Type B pancreatic cell (in vitro differentiated cells): ENCODE results near the gene ITGB2. TPM values are rescaled to one million over a fixed set of nuclear protein-coding genes. Genes with fewer than 3 reads are reported as not detected.
A peak's percentile ranks its signal among the peaks of the same experiment; 100 is the strongest.

ENCODE experiments used
- DNase-seq: peaks from one replicate; pipeline ENCODE4 v3.0.0; 2021; ENCODE audit warnings: mixed read lengths; ENCODE audit not compliant: unreplicated experiment; ENCODE audit errors: extremely low spot score
- H3K27ac Mint-ChIP-seq: 2 replicates; pipeline ENCODE4 v1.8.0; 2021; ENCODE audit warnings: mild to moderate bottlenecking, mixed read lengths
- H3K27me3 Mint-ChIP-seq: 2 replicates; pipeline ENCODE4 v1.8.0; 2021; ENCODE audit warnings: mixed read lengths
- H3K36me3 Mint-ChIP-seq: 2 replicates; pipeline ENCODE4 v1.8.0; 2021; ENCODE audit warnings: mixed read lengths
- H3K4me1 Mint-ChIP-seq: one replicate; pipeline ENCODE4 v1.8.0; 2021; ENCODE audit warnings: mixed read lengths; ENCODE audit not compliant: unreplicated experiment
- H3K4me3 Mint-ChIP-seq: 2 replicates; pipeline ENCODE4 v1.8.0; 2021; ENCODE audit warnings: mild to moderate bottlenecking, mixed read lengths
- H3K9me3 Mint-ChIP-seq: 2 replicates; pipeline ENCODE4 v1.8.0; 2021; ENCODE audit warnings: mixed read lengths
- CTCF ChIP-seq: fragments of 200-600 bp; sonication (generic); conservative IDR thresholded peaks from 2 replicates; pipeline ENCODE4 v1.5.0; 2021; ENCODE audit warnings: antibody characterized with exemption, mild to moderate bottlenecking
- total RNA-seq: library from RNA; stranded (reverse); gene quantifications from 2 replicates; pipeline ENCODE4 v1.2.1, GENCODE V29; 2021; ENCODE audit warnings: low replicate concordance

The ITGB2 gene
- total RNA-seq, 1 donor from 2014 or later = 0.80 TPM

- Mint-ChIP-seq H3K27ac (no peak overlapping the region), H3K9me3 (no peaks in the 10 kb centered on the region), H3K4me1 (peaks cover 24% of the 10 kb centered on the region), H3K4me3 (no peak overlapping the region), H3K27me3 (no peaks in the 10 kb centered on the region), H3K36me3 (no peaks in the 10 kb centered on the region)
- TF ChIP-seq CTCF = no peak
- DNase-seq = no peak
Measured at GRCh38 chr21:44943686-44944550, 23.2 kb upstream of the ITGB2 start.

GRCh38 chr21:44943005-44943685 lies 22.4 kb upstream of the ITGB2 start:
- no peak for TF ChIP-seq CTCF
- Mint-ChIP-seq H3K27ac (no peak overlapping the region), H3K27me3 (no peaks in the 10 kb centered on the region), H3K4me1 (peaks cover 24% of the 10 kb centered on the region), H3K36me3 (no peaks in the 10 kb centered on the region), H3K9me3 (no peaks in the 10 kb centered on the region), H3K4me3 (no peak overlapping the region)
- no peak for DNase-seq

- no peak for DNase-seq
- Mint-ChIP-seq H3K36me3 (no peaks in the 10 kb centered on the region), H3K4me3 (peak overlapping the region; percentile 82), H3K9me3 (no peaks in the 10 kb centered on the region), H3K4me1 (peaks cover 24% of the 10 kb centered on the region), H3K27ac (no peak overlapping the region), H3K27me3 (no peaks in the 10 kb centered on the region)
- no peak for TF ChIP-seq CTCF
Measured at GRCh38 chr21:44942566-44942965, 21.9 kb upstream of the ITGB2 start.

GRCh38 chr21:44941567-44941966 lies 20.9 kb upstream of the ITGB2 start:
- H3K36me3 Mint-ChIP-seq = no peaks in the 10 kb centered on the region
- H3K4me1 Mint-ChIP-seq = peaks cover 24% of the 10 kb centered on the region
- H3K9me3 Mint-ChIP-seq = no peaks in the 10 kb centered on the region
- no peak for TF ChIP-seq CTCF
- no peaks in the 10 kb centered on the region for H3K27me3 Mint-ChIP-seq
- no peak for DNase-seq
- peak overlapping the region; percentile 91 for H3K4me3 Mint-ChIP-seq
- no peak overlapping the region for H3K27ac Mint-ChIP-seq

- no peak for DNase-seq
- Mint-ChIP-seq H3K4me3 (peak overlapping the region; percentile 91), H3K27me3 (peaks cover 3% of the 10 kb centered on the region), H3K36me3 (peaks cover 3% of the 10 kb centered on the region), H3K27ac (peak overlapping the region; percentile 61), H3K4me1 (peaks cover 24% of the 10 kb centered on the region), H3K9me3 (no peaks in the 10 kb centered on the region)
- TF ChIP-seq CTCF = no peak
Measured at GRCh38 chr21:44940116-44940631, 19.5 kb upstream of the ITGB2 start.
